ENCODE measurements around the gene OPTN.
A peak's percentile ranks its signal among the peaks of the same experiment; 100 is the strongest.

The OPTN gene

GRCh38 chr10:13161857-13162271 lies 61.9 kb downstream of the OPTN start:
- Histone ChIP-seq H3K36me3 (ENCODE audit: low read depth) (peaks cover 22% of the 10 kb centered on the region), H3K4me1 (ENCODE audit: insufficient read depth, poor library complexity, severe bottlenecking) (no peaks in the 10 kb centered on the region), H3K4me3 (ENCODE audit: severe bottlenecking) (peak overlapping the region; percentile 67), H3K27me3 (ENCODE audit: insufficient read depth, poor library complexity, severe bottlenecking) (no peaks in the 10 kb centered on the region), H3K27ac (ENCODE audit: poor library complexity, severe bottlenecking) (no peak overlapping the region), H3K9me3 (ENCODE audit: severe bottlenecking) (no peaks in the 10 kb centered on the region)
- peak; percentile 7; the same call in 2 of the 3 replicates for ATAC-seq (ENCODE audit: low read depth)
- DNase-seq (ENCODE audit: low spot score), result no peak
- TF ChIP-seq, protein P1, sequence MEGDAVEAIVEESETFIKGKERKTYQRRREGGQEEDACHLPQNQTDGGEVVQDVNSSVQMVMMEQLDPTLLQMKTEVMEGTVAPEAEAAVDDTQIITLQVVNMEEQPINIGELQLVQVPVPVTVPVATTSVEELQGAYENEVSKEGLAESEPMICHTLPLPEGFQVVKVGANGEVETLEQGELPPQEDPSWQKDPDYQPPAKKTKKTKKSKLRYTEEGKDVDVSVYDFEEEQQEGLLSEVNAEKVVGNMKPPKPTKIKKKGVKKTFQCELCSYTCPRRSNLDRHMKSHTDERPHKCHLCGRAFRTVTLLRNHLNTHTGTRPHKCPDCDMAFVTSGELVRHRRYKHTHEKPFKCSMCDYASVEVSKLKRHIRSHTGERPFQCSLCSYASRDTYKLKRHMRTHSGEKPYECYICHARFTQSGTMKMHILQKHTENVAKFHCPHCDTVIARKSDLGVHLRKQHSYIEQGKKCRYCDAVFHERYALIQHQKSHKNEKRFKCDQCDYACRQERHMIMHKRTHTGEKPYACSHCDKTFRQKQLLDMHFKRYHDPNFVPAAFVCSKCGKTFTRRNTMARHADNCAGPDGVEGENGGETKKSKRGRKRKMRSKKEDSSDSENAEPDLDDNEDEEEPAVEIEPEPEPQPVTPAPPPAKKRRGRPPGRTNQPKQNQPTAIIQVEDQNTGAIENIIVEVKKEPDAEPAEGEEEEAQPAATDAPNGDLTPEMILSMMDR (IDR thresholded peaks at IDR 0.05; ENCODE audit: poor library complexity, severe bottlenecking), result no peak

- ATAC-seq (ENCODE audit: low read depth) (no peak), DNase-seq (ENCODE audit: low spot score) (no peak)
- Histone ChIP-seq H3K9me3 (ENCODE audit: severe bottlenecking) (no peaks in the 10 kb centered on the region), H3K36me3 (ENCODE audit: low read depth) (peaks cover 35% of the 10 kb centered on the region), H3K4me3 (ENCODE audit: severe bottlenecking) (no peak overlapping the region), H3K27ac (ENCODE audit: poor library complexity, severe bottlenecking) (no peak overlapping the region), H3K27me3 (ENCODE audit: insufficient read depth, poor library complexity, severe bottlenecking) (no peaks in the 10 kb centered on the region), H3K4me1 (ENCODE audit: insufficient read depth, poor library complexity, severe bottlenecking) (no peaks in the 10 kb centered on the region)
- TF ChIP-seq, protein P1 (IDR thresholded peaks at IDR 0.05; ENCODE audit: poor library complexity, severe bottlenecking), result no peak
Measured at GRCh38 chr10:13163859-13164258, 63.9 kb downstream of the OPTN start.

- H3K4me1 ChIP-seq (ENCODE audit: insufficient read depth, poor library complexity, severe bottlenecking), result no peaks in the 10 kb centered on the region
- TF ChIP-seq, protein P1 (IDR thresholded peaks at IDR 0.05; ENCODE audit: poor library complexity, severe bottlenecking), result no peak
- peaks cover 35% of the 10 kb centered on the region for H3K36me3 ChIP-seq (ENCODE audit: low read depth)
- H3K4me3 ChIP-seq (ENCODE audit: severe bottlenecking), result no peak overlapping the region
- H3K27ac ChIP-seq (ENCODE audit: poor library complexity, severe bottlenecking), result no peak overlapping the region
- no peak for DNase-seq (ENCODE audit: low spot score)
- H3K27me3 ChIP-seq (ENCODE audit: insufficient read depth, poor library complexity, severe bottlenecking), result no peaks in the 10 kb centered on the region
- ATAC-seq (ENCODE audit: low read depth), result no peak
- no peaks in the 10 kb centered on the region for H3K9me3 ChIP-seq (ENCODE audit: severe bottlenecking)
Measured at GRCh38 chr10:13165177-13165576, 65.2 kb downstream of the OPTN start.

- no peak overlapping the region for H3K4me3 ChIP-seq (ENCODE audit: severe bottlenecking)
Measured at GRCh38 chr10:13167568-13167967, 67.6 kb downstream of the OPTN start.

DNA sequence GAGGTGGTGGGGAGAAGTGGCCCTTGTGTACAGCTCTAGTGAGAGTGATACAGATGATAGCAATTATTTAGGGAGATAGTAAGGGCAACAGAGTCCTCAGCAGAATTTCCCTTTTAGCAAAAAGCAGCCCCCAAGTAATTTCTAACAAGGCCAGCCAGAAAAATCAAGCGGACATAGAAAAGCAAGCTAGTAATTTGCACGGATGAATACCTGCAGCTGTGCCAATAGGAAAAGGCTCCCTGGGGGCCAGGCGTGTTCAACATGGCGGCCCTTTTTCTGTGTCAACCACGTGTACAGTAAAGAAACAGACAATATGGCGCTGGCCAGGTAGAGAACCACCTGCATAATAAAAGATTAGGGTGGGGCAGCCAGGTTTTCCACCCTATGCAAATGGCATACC lies 68.8 kb downstream of the OPTN start:
- ATAC-seq (ENCODE audit: low read depth), result no peak
- Histone ChIP-seq H3K27me3 (ENCODE audit: insufficient read depth, poor library complexity, severe bottlenecking) (no peaks in the 10 kb centered on the region), H3K36me3 (ENCODE audit: low read depth) (peaks cover 70% of the 10 kb centered on the region), H3K27ac (ENCODE audit: poor library complexity, severe bottlenecking) (no peak overlapping the region), H3K9me3 (ENCODE audit: severe bottlenecking) (no peaks in the 10 kb centered on the region), H3K4me1 (ENCODE audit: insufficient read depth, poor library complexity, severe bottlenecking) (no peaks in the 10 kb centered on the region), H3K4me3 (ENCODE audit: severe bottlenecking) (no peak overlapping the region)
- TF ChIP-seq, protein P1 (IDR thresholded peaks at IDR 0.05; ENCODE audit: poor library complexity, severe bottlenecking), result no peak
- DNase-seq (ENCODE audit: low spot score), result no peak

More at GRCh38 chr10:13167568-13167967, 67.6 kb downstream of the OPTN start:
- Histone ChIP-seq H3K27ac (ENCODE audit: poor library complexity, severe bottlenecking) (no peak overlapping the region), H3K36me3 (ENCODE audit: low read depth) (peaks cover 58% of the 10 kb centered on the region), H3K9me3 (ENCODE audit: severe bottlenecking) (no peaks in the 10 kb centered on the region), H3K4me1 (ENCODE audit: insufficient read depth, poor library complexity, severe bottlenecking) (no peaks in the 10 kb centered on the region), H3K27me3 (ENCODE audit: insufficient read depth, poor library complexity, severe bottlenecking) (no peaks in the 10 kb centered on the region)
- ATAC-seq (ENCODE audit: low read depth) (no peak), DNase-seq (ENCODE audit: low spot score) (no peak)
- TF ChIP-seq, protein P1 (IDR thresholded peaks at IDR 0.05; ENCODE audit: poor library complexity, severe bottlenecking), result no peak
